GM12891 (cell line): ENCODE results near the gene CNTNAP5.

Experiments
- DNase-seq: peaks from one replicate; pipeline ENCODE4 v3.0.0; 2011; ENCODE audit warnings: low spot score; ENCODE audit not compliant: insufficient read length
- FAIRE-seq: peaks from 2 replicates; lab custom pipeline; 2011; peaks lifted over from hg19 to GRCh38; lab: Jason Lieb, UNC
- PAX5 ChIP-seq: IDR thresholded peaks from 2 replicates; pipeline ENCODE4 v1.6.1; 2011; ENCODE audit warnings: low read length, moderate library complexity, mild to moderate bottlenecking; ENCODE audit not compliant: insufficient read depth, severe bottlenecking
- POLR2A ChIP-seq: IDR thresholded peaks from 2 replicates; pipeline ENCODE4 v1.6.1; 2011; ENCODE audit warnings: low read depth, low read length, control low read depth
- POLR2AphosphoS5 ChIP-seq: IDR thresholded peaks from 2 replicates; pipeline ENCODE4 v1.6.1; 2011; ENCODE audit warnings: low read depth, low read length, control low read depth
- POU2F2 ChIP-seq: IDR thresholded peaks from 2 replicates; pipeline ENCODE4 v1.6.1; 2011; ENCODE audit warnings: low read depth, mild to moderate bottlenecking, control low read depth, low read length, moderate library complexity
- SPI1 ChIP-seq: IDR thresholded peaks from 2 replicates; pipeline ENCODE4 v1.6.1; 2011; ENCODE audit warnings: low read depth, low read length, control low read depth
- TAF1 ChIP-seq: IDR thresholded peaks from 2 replicates; pipeline ENCODE4 v1.6.1; 2011; ENCODE audit warnings: low read depth, low read length, control low read depth

Gene CNTNAP5

GRCh38 chr2:124540805-124541204 is 515.7 kb downstream of the CNTNAP5 start:
- TF ChIP-seq POLR2AphosphoS5 = no peak
- no peak for TF ChIP-seq SPI1
- TF ChIP-seq TAF1 = no peak
- TF ChIP-seq POLR2A = no peak
- TF ChIP-seq POU2F2 = no peak
- TF ChIP-seq PAX5 = no peak
- FAIRE-seq = no peak
- DNase-seq = no peak

GRCh38 chr2:124542932-124543640 is 518.0 kb downstream of the CNTNAP5 start:
- no peak for DNase-seq
- TF ChIP-seq SPI1 (no peak), POLR2A (no peak), TAF1 (no peak), PAX5 (no peak), POU2F2 (no peak), POLR2AphosphoS5 (no peak)
- no peak for FAIRE-seq

- FAIRE-seq (no peak), DNase-seq (no peak)
- TF ChIP-seq POLR2A = no peak
- no peak for TF ChIP-seq POU2F2
These were observed 522.6 kb downstream of the CNTNAP5 start for GRCh38 chr2:124547700-124548099.

GRCh38 chr2:124558277-124558905 is 533.3 kb downstream of the CNTNAP5 start:
- FAIRE-seq (no peak), DNase-seq (no peak)
- TF ChIP-seq POU2F2 = no peak
- TF ChIP-seq PAX5 = no peak
- no peak for TF ChIP-seq TAF1
- TF ChIP-seq SPI1 = no peak
- TF ChIP-seq POLR2A = no peak
- no peak for TF ChIP-seq POLR2AphosphoS5

- DNase-seq = no peak
- no peak for TF ChIP-seq SPI1
- no peak for TF ChIP-seq TAF1
- TF ChIP-seq POU2F2 = no peak
- no peak for TF ChIP-seq PAX5
- TF ChIP-seq POLR2A = no peak
- no peak for FAIRE-seq
These were observed 534.1 kb downstream of the CNTNAP5 start for GRCh38 chr2:124559236-124559635.

- FAIRE-seq (no peak), DNase-seq (no peak)
- no peak for TF ChIP-seq POLR2A
- TF ChIP-seq PAX5 = no peak
- no peak for TF ChIP-seq SPI1
- no peak for TF ChIP-seq POLR2AphosphoS5
- no peak for TF ChIP-seq POU2F2
- TF ChIP-seq TAF1 = no peak
These were observed 535.6 kb downstream of the CNTNAP5 start for GRCh38 chr2:124560592-124561112.

GRCh38 chr2:124561486-124561885 is 536.4 kb downstream of the CNTNAP5 start:
- DNase-seq = no peak
- FAIRE-seq = no peak
- TF ChIP-seq POLR2A = no peak
- TF ChIP-seq PAX5 = no peak
- TF ChIP-seq SPI1 = no peak
- no peak for TF ChIP-seq POU2F2
- TF ChIP-seq TAF1 = no peak
- no peak for TF ChIP-seq POLR2AphosphoS5

GRCh38 chr2:124563426-124563825 is 538.3 kb downstream of the CNTNAP5 start:
- TF ChIP-seq POU2F2 (no peak), PAX5 (no peak), TAF1 (no peak), SPI1 (no peak), POLR2AphosphoS5 (no peak)
- FAIRE-seq = no peak
- no peak for DNase-seq

- no peak for TF ChIP-seq SPI1
- no peak for TF ChIP-seq PAX5
- TF ChIP-seq TAF1 = no peak
- no peak for TF ChIP-seq POLR2AphosphoS5
- FAIRE-seq (no peak), DNase-seq (no peak)
These were observed 541.5 kb downstream of the CNTNAP5 start for GRCh38 chr2:124566518-124566970.
